Neuron (in vitro differentiated cells): ENCODE results near the gene CATSPERZ.

Experiments
- H2AFZ ChIP-seq: one replicate; pipeline ENCODE4 v1.6.1; 2013; ENCODE audit warnings: low read depth, mild to moderate bottlenecking, inconsistent platforms, low read length, moderate library complexity
- H3K27me3 ChIP-seq: one replicate; pipeline ENCODE4 v1.6.1; 2013; ENCODE audit warnings: low read length; ENCODE audit not compliant: insufficient read depth
- H3K36me3 ChIP-seq: one replicate; pipeline ENCODE4 v1.6.1; 2013; ENCODE audit warnings: low read length; ENCODE audit not compliant: insufficient read depth
- H3K4me1 ChIP-seq: one replicate; pipeline ENCODE4 v1.6.1; 2013; ENCODE audit warnings: low read length; ENCODE audit not compliant: insufficient read depth
- H3K4me3 ChIP-seq: 2 replicates; pipeline ENCODE4 v1.5.1; 2013; ENCODE audit warnings: mild to moderate bottlenecking, low read length, moderate library complexity
- H3K9me3 ChIP-seq: one replicate; pipeline ENCODE4 v1.6.1; 2013; ENCODE audit warnings: low read length

CATSPERZ gene

GRCh38 chr11:64284962-64285884 is 14.9 kb upstream of the CATSPERZ start, which contains the start of gene GPR137:
TSS of gene GPR137 (plus strand) at chr11:64285848. CDS start at chr11:64286525, 677 bp downstream.
- Histone ChIP-seq H2AFZ (peak within 1 kb of the TSS; percentile 67), H3K27me3 (peaks cover 9% of the 10 kb centered on the region), H3K36me3 (peaks cover 7% of the 10 kb centered on the region), H3K4me1 (peaks cover 16% of the 10 kb centered on the region), H3K4me3 (peak within 1 kb of the TSS; percentile 97), H3K9me3 (no peaks in the 10 kb centered on the region)

GRCh38 chr11:64285885-64286800 is 14.0 kb upstream of the CATSPERZ start:
- peaks cover 18% of the 10 kb centered on the region for H3K27me3 ChIP-seq
- H3K9me3 ChIP-seq, result no peaks in the 10 kb centered on the region
- H3K36me3 ChIP-seq, result peaks cover 7% of the 10 kb centered on the region
- H3K4me3 ChIP-seq, result peak overlapping the region; percentile 97
- peaks cover 16% of the 10 kb centered on the region for H3K4me1 ChIP-seq
- H2AFZ ChIP-seq, result no peak overlapping the region

DNA sequence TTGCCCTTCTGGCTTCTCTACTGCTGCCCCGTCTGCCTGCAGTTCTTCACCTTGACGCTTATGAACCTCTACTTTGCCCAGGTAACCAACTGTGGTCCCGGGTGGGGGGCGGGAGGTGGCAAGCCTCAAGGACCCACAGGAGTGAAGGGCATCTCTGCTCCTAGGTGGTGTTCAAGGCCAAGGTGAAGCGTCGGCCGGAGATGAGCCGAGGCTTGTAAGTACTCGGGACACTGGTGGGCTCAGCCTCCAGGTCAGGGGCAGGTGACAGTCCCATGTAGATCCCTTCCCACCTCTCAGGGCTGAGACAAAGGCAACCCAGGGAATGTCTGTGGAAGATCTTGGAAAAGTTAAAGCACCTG is 13.4 kb upstream of the CATSPERZ start:
- peaks cover 24% of the 10 kb centered on the region for H3K27me3 ChIP-seq
- peaks cover 18% of the 10 kb centered on the region for H3K4me1 ChIP-seq
- peaks cover 7% of the 10 kb centered on the region for H3K36me3 ChIP-seq
- H3K9me3 ChIP-seq, result no peaks in the 10 kb centered on the region
- H2AFZ ChIP-seq, result no peak overlapping the region
- H3K4me3 ChIP-seq, result no peak overlapping the region

DNA sequence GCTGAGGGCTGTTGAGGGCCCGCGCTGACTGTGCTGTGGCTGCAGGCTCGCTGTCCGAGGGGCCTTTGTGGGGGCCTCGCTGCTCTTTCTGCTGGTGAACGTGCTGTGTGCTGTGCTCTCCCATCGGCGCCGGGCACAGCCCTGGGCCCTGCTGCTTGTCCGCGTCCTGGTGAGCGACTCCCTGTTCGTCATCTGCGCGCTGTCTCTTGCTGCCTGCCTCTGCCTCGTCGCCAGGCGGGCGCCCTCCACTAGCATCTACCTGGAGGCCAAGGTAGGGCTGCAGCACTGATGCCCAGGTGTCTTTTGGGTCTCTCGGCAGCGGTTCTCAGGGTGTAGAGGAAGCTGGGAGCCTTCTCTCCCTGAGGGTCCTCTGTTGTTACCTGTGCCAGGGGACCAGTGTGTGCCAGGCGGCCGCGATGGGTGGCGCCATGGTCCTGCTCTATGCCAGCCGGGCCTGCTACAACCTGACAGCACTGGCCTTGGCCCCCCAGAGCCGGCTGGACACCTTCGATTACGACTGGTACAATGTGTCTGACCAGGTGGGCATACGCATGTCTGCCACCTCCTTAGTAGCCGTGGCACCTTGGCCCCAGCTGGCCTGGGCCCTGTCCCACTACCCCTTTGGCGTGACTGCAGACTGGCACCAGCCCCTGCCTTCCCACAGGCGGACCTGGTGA is 12.3 kb upstream of the CATSPERZ start:
- Histone ChIP-seq H3K36me3 (no peaks in the 10 kb centered on the region), H3K4me1 (peaks cover 26% of the 10 kb centered on the region), H3K9me3 (no peaks in the 10 kb centered on the region), H2AFZ (no peak overlapping the region), H3K4me3 (no peak overlapping the region), H3K27me3 (peaks cover 35% of the 10 kb centered on the region)

GRCh38 chr11:64288353-64288750 is 11.8 kb upstream of the CATSPERZ start:
- Histone ChIP-seq H3K36me3 (no peaks in the 10 kb centered on the region), H3K4me1 (peaks cover 25% of the 10 kb centered on the region), H2AFZ (no peak overlapping the region), H3K9me3 (no peaks in the 10 kb centered on the region), H3K27me3 (peaks cover 40% of the 10 kb centered on the region), H3K4me3 (no peak overlapping the region)

GRCh38 chr11:64289002-64289564 is 11.1 kb upstream of the CATSPERZ start:
- Histone ChIP-seq H3K36me3 (no peaks in the 10 kb centered on the region), H3K27me3 (peaks cover 42% of the 10 kb centered on the region), H3K4me1 (peaks cover 21% of the 10 kb centered on the region), H3K9me3 (no peaks in the 10 kb centered on the region), H3K4me3 (no peak overlapping the region), H2AFZ (no peak overlapping the region)

DNA sequence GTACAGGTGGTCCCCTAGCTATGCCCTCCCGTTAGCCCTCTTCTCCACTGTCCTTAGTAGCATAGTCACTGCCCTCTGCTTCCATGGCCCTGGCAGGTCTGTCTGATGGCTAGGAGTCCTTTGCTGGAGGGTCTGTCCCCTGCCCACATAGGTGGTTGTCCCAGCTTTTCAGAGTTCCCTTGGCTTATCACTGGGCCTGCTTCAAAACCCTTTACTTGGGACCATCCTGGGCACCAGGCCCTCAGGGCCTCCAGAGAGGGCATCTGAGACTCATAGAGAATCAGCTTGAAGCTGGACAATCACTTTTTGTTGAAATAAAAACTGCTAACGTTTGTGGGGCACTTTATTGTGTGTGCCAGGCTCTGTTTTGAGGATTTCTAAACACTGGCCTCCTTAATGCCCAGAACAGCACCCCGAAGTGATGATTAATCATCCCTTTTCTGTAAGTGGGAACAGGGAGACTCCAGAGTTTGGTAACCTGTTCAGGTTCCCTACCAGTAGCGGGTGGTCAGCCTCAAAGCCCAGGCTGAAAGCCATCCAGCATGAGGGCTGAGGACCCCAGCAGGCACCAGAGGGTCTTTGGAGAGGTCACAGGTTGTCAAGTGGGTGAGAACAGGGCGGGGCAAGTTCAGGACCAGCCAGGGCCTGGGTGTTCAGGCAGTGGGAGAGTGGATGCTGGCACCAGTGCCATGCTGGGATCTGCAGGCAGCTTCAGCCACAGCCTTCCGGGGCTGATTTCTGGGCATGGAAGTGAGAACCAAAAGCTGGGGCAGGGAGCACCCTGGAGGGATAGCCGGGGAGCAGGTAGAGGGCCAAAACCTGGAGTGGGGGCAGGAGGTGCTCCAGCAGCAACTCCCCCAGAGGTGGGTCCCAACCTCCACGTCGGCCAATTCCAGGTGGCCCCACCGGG is 9.6 kb upstream of the CATSPERZ start:
- Histone ChIP-seq H2AFZ (no peak overlapping the region), H3K4me3 (no peak overlapping the region), H3K27me3 (peaks cover 42% of the 10 kb centered on the region)

GRCh38 chr11:64291262-64291751 is 8.9 kb upstream of the CATSPERZ start, which contains the start of gene KCNK4:
TSS of gene KCNK4 (plus strand) at chr11:64291302. CDS start at chr11:64293019, 1,717 bp downstream.
- peak within 1 kb of the TSS; percentile 23 for H2AFZ ChIP-seq
- peaks cover 49% of the 10 kb centered on the region for H3K27me3 ChIP-seq
- H3K4me3 ChIP-seq, result peak within 1 kb of the TSS; percentile 38

More for the DNA sequence above, 9.6 kb upstream of the CATSPERZ start:
- Histone ChIP-seq H3K4me1 (peaks cover 30% of the 10 kb centered on the region), H3K36me3 (no peaks in the 10 kb centered on the region), H3K9me3 (no peaks in the 10 kb centered on the region)

DNA sequence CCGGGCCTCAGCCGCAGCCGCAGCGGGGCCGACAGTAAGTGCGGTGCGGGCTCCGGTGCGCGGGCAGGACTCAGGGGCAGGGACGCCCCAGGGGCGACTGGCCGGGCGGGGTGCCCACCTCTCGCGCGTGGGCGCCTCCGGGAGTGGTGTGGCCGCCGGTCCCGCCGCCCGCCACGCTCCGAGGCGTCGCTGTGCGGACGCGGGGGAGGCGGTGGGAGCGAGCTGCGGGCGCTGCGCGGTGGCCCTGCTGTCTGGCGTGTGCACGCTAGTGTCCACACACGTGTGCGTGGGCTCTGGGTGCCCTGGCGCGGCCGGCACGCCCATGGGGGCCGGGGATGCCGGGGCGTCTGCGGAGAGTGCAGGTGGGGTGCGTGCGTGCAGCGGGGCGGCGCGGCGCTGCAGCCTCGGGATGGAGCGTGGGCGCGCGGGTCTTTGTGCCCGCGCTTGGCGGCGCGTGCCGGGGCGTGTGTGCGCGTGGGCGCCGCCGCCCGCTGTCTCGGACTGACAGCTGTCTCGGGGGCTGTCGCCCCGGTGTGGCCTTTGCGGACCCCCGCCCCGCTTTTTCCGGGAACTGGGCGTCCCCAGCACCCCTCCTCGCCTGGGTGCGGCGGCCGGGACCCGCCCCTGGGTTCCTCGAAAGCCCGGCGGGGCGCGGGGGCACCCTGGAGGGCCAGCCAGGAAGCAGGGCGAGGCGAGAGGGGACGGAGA is 8.3 kb upstream of the CATSPERZ start:
- H3K4me1 ChIP-seq, result peaks cover 20% of the 10 kb centered on the region
- H3K27me3 ChIP-seq, result peaks cover 53% of the 10 kb centered on the region
- no peaks in the 10 kb centered on the region for H3K36me3 ChIP-seq
- peak overlapping the region; percentile 38 for H3K4me3 ChIP-seq
- peak overlapping the region; percentile 23 for H2AFZ ChIP-seq
- H3K9me3 ChIP-seq, result no peaks in the 10 kb centered on the region

More at GRCh38 chr11:64291262-64291751, 8.9 kb upstream of the CATSPERZ start, which contains the start of gene KCNK4:
- Histone ChIP-seq H3K36me3 (no peaks in the 10 kb centered on the region), H3K9me3 (no peaks in the 10 kb centered on the region), H3K4me1 (peaks cover 25% of the 10 kb centered on the region)

DNA sequence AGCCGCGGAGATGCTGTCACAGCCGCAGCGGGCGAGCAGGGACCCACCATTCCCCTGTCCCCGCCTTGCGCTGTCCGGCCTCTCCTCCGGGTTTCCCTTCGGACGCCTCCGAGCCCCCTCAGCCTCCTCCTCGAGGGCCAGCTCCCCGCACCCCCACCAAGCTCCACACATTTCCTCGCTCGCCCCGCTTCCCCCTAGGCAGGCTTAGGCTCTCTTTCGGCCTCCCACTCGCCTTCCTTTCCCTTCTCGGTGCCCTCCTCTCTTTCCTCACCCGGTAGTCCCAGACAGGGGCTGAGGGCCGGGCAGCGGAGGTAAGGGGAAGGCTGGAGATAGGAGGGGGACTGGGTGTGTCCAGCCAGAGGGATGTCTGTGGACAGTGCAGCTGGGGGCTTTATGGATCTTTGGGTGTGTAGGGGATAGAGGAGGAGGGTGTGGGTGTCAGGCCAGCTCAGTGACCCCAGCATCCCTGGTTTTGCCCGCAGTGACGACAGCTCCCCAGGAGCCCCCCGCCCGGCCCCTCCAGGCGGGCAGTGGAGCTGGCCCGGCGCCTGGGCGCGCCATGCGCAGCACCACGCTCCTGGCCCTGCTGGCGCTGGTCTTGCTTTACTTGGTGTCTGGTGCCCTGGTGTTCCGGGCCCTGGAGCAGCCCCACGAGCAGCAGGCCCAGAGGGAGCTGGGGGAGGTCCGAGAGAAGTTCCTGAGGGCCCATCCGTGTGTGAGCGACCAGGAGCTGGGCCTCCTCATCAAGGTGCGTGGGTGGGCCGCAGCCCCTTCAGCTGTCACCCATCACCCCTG is 7.5 kb upstream of the CATSPERZ start:
- Histone ChIP-seq H3K36me3 (no peaks in the 10 kb centered on the region), H3K27me3 (peaks cover 60% of the 10 kb centered on the region), H3K4me3 (peak overlapping the region; percentile 38), H2AFZ (peak overlapping the region; percentile 23), H3K9me3 (no peaks in the 10 kb centered on the region), H3K4me1 (peaks cover 20% of the 10 kb centered on the region)
